Measurements from ENCODE around the gene SYCE1L.

DNA sequence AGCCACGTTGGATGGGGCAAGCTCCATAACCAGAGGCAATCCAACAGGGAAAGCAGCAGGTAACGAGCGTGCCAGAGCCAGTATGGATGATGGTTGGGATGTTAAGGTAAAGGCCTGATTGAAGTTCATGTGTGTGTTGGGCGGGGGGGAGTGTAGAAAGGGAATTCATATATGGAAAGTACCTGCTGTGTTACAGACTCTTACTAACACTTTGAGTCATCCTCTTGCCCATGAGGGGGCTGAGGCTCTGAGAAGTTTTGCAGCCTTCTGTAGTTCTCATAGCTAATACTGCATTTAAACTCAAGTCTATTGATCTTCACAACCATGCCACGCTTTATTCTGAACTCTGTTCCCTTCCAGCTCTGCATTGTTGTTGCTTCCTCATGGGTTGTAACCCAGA lies 28.5 kb downstream of the SYCE1L start:
- TF ChIP-seq, protein P1, sequence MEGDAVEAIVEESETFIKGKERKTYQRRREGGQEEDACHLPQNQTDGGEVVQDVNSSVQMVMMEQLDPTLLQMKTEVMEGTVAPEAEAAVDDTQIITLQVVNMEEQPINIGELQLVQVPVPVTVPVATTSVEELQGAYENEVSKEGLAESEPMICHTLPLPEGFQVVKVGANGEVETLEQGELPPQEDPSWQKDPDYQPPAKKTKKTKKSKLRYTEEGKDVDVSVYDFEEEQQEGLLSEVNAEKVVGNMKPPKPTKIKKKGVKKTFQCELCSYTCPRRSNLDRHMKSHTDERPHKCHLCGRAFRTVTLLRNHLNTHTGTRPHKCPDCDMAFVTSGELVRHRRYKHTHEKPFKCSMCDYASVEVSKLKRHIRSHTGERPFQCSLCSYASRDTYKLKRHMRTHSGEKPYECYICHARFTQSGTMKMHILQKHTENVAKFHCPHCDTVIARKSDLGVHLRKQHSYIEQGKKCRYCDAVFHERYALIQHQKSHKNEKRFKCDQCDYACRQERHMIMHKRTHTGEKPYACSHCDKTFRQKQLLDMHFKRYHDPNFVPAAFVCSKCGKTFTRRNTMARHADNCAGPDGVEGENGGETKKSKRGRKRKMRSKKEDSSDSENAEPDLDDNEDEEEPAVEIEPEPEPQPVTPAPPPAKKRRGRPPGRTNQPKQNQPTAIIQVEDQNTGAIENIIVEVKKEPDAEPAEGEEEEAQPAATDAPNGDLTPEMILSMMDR (conservative IDR thresholded peaks at IDR 0.05; ENCODE audit: low read length): no peak
- no peak for TF ChIP-seq EZH2phosphoT487 (IDR thresholded peaks at IDR 0.05; ENCODE audit: borderline replicate concordance)

All from Loucy (cell line).